HG02610 (cell line): ENCODE data around the gene SPAM1.
"Not testable (repeated sequence)": the region's sequence is repeated elsewhere in the genome, so short reads cannot be mapped to it uniquely, and the experiment has no call there.

Experiments
- ATAC-seq: cut with Tn5 transposase; IDR thresholded peaks from one replicate; pipeline ENCODE4 v1.9.1; 2021; ENCODE audit warnings: mild to moderate bottlenecking, moderate library complexity; ENCODE audit not compliant: unreplicated experiment

The SPAM1 gene

GRCh38 chr7:123948136-123948535, 23.1 kb downstream of the SPAM1 start:
- no peak for ATAC-seq

GRCh38 chr7:123958186-123958703, 33.2 kb downstream of the SPAM1 start:
- no peak for ATAC-seq

GRCh38 chr7:123961771-123962170, 36.7 kb downstream of the SPAM1 start:
- ATAC-seq = peak; percentile 73

- ATAC-seq = no peak
Observed at GRCh38 chr7:123966936-123967335, 41.9 kb downstream of the SPAM1 start.

GRCh38 chr7:123972045-123972444, 47.0 kb downstream of the SPAM1 start:
- no peak for ATAC-seq

GRCh38 chr7:123972831-123973230, 47.8 kb downstream of the SPAM1 start:
- no peak for ATAC-seq

GRCh38 chr7:123974326-123974908, 49.4 kb downstream of the SPAM1 start:
- ATAC-seq = no peak

GRCh38 chr7:123975084-123975483, 50.0 kb downstream of the SPAM1 start:
- ATAC-seq = no peak

GRCh38 chr7:123977081-123977480, 52.0 kb downstream of the SPAM1 start:
- ATAC-seq = no peak

GRCh38 chr7:123979876-123980275, 54.8 kb downstream of the SPAM1 start:
- no peak for ATAC-seq

GRCh38 chr7:123987445-123987844, 62.4 kb downstream of the SPAM1 start:
- ATAC-seq = no peak

GRCh38 chr7:123992913-123993518, 68.0 kb downstream of the SPAM1 start:
- ATAC-seq = no peak

GRCh38 chr7:123993996-123994395, 69.0 kb downstream of the SPAM1 start:
- no peak for ATAC-seq

GRCh38 chr7:123994449-123994848, 69.4 kb downstream of the SPAM1 start:
- no peak for ATAC-seq

GRCh38 chr7:123995617-123996326, 70.7 kb downstream of the SPAM1 start:
- ATAC-seq = peak; percentile 83

GRCh38 chr7:123996327-123996625, 71.2 kb downstream of the SPAM1 start:
- no peak for ATAC-seq

GRCh38 chr7:123998921-123999320, 73.9 kb downstream of the SPAM1 start:
- ATAC-seq = no peak

GRCh38 chr7:123999703-124000102, 74.7 kb downstream of the SPAM1 start:
- no peak for ATAC-seq

GRCh38 chr7:124008296-124008695, 83.3 kb downstream of the SPAM1 start:
- not testable (repeated sequence) for ATAC-seq

GRCh38 chr7:124009321-124009720, 84.3 kb downstream of the SPAM1 start:
- no peak for ATAC-seq
